Measurements from ENCODE around the gene VAPB.

Gene VAPB

DNA sequence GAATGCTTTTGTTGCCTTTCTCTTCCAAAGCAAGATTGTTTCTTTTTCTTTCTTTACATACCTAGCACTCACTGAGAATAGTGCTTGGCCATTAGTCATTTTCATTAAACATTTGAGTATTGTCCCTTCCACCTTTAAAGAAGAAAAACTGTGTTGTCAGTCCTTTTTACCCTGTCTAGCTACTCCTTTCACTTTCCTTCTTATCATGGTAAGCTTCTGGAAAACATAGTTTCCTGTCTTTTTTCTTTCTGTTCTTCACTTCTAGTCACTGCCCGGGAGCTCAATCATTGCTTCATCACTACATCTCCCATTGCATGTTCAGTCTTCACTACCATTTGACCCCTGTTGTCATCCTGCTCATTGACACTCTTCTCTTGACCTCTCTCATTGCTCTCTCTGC, 12.1 kb downstream of the VAPB start:
- no peak overlapping the region for H3K27ac ChIP-seq

DNA sequence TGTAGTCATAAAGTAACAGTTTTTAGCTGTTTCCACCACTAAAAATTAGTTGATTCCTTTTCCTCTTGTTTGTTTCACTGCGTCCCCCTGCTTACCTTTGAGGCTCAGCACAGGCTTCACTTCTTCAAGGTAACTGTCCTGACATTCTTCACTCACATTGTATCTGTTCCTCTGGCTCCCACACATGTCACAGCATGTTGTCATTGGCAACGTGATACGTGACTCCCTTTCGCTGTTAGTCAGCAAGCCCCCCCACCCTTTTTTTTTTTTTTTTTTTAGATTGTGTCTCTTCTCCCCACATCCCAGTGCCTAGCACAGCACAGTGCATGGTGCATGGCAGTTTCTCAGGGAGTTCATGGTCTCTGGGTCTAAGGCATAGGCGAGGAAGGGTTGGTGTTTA, 13.3 kb downstream of the VAPB start:
- no peak overlapping the region for H3K27ac ChIP-seq
- TF ChIP-seq, protein P1, sequence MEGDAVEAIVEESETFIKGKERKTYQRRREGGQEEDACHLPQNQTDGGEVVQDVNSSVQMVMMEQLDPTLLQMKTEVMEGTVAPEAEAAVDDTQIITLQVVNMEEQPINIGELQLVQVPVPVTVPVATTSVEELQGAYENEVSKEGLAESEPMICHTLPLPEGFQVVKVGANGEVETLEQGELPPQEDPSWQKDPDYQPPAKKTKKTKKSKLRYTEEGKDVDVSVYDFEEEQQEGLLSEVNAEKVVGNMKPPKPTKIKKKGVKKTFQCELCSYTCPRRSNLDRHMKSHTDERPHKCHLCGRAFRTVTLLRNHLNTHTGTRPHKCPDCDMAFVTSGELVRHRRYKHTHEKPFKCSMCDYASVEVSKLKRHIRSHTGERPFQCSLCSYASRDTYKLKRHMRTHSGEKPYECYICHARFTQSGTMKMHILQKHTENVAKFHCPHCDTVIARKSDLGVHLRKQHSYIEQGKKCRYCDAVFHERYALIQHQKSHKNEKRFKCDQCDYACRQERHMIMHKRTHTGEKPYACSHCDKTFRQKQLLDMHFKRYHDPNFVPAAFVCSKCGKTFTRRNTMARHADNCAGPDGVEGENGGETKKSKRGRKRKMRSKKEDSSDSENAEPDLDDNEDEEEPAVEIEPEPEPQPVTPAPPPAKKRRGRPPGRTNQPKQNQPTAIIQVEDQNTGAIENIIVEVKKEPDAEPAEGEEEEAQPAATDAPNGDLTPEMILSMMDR (conservative IDR thresholded peaks at IDR 0.05), result no peak

More for the DNA sequence above, 12.1 kb downstream of the VAPB start:
- TF ChIP-seq, protein P1 (conservative IDR thresholded peaks at IDR 0.05), result no peak

DNA sequence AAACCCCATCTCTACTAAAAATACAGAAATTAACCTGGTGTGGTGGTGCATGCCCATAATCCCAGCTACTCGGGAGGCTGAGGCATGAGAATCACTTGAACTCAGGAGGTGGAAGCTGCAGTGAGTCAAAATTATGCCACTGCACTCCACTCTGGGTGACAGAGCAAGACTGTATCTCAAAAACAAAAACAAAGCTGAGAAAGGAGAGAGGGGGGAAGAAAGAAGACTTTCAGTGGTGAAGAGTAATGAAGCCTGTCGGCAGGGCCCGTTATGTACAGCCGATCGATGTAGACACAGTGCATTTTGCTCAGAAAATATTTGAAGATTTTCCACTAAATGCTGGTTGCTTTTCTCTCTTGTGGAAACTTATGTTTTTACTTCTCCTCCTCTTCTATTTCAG, 13.8 kb downstream of the VAPB start:
- H3K27ac ChIP-seq, result no peak overlapping the region

DNA sequence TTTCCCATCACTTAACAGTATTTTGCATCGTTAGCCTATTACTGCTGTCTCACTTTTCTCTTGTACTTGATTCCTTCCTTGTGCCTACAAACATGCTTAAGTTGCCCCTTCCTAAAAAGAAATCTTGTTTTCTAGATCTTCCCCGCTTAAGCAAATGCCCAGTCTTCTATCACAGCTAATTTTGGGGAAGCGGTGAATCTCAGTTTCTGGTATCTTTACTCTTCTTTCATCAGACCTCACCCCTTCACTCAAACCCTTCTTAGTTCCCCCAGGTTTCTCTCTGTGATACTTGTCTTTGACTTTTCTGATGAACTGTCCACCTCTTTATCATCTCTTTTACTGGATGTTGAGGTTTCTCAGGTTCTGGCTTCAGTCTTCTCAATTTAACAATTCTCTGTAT, 14.2 kb downstream of the VAPB start:
- TF ChIP-seq, protein P1 (conservative IDR thresholded peaks at IDR 0.05), result no peak
- H3K27ac ChIP-seq, result no peak overlapping the region

More for the DNA sequence above, 13.8 kb downstream of the VAPB start:
- TF ChIP-seq, protein P1 (conservative IDR thresholded peaks at IDR 0.05), result no peak

DNA sequence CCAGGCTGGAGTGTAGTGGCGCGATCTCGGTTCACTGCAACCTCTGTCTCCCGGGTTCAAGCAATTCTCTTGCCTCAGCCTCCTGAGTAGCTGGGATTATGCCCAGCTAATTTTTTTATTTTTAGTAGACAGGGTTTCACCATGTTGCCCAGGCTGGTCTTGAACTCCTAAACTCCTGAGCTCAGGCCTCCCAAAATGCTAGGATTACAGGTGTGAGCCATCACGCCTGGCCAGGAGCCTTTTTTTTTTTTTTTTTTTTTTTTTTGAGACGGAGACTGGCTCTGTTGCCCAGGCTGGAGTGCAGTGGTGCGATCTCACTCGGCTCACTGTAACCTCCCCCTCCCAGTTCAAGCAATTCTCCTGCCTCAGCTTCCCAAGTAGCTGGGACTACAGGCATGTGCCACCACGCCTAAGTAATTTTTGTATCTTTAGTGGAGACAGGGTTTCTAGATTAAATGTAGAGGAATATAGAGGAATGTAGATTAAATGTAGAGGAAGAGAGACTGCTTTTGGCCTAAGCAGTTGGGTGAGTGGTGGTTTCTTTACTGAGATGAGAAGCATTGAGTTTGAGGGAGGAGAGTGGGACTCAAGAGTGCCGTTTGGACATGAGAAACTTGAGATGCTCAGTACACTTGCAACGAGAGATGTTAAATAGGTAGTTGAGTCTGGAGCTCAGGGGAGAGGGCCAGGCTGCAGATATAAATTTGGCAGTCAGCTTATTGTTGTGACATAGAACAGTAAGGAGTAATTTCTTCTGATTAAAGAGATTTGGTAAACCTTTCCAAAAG, 16.7 kb downstream of the VAPB start:
- TF ChIP-seq, protein P1 (conservative IDR thresholded peaks at IDR 0.05), result no peak
- no peak overlapping the region for H3K27ac ChIP-seq

DNA sequence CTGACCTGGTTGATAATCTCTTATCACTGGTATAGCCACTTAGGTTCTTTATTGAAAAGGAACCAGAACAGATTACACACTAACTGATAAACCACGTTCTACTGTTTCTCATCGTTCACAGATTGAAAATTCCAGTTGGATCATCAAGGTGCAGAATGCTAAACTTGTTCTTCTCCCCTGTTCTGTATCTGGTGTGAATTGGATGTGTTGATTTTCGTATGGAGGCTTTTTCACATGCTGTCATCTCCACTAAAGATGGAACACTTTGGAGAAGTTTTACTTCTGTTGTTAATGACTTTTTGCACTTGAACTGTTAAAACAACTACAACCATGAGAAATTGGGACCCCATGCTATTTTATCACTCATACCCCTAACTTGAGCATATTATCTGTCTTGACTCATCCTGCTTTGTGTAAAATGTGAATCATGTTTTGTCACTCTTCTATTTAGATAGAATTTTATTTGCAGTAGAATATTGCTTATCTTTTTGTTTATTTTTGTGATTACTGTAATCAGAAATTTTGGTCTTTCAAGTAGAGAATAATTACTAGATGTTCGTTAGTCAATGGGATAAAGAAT, 17.5 kb downstream of the VAPB start:
- no peak overlapping the region for H3K27ac ChIP-seq
- TF ChIP-seq, protein P1 (conservative IDR thresholded peaks at IDR 0.05), result no peak

DNA sequence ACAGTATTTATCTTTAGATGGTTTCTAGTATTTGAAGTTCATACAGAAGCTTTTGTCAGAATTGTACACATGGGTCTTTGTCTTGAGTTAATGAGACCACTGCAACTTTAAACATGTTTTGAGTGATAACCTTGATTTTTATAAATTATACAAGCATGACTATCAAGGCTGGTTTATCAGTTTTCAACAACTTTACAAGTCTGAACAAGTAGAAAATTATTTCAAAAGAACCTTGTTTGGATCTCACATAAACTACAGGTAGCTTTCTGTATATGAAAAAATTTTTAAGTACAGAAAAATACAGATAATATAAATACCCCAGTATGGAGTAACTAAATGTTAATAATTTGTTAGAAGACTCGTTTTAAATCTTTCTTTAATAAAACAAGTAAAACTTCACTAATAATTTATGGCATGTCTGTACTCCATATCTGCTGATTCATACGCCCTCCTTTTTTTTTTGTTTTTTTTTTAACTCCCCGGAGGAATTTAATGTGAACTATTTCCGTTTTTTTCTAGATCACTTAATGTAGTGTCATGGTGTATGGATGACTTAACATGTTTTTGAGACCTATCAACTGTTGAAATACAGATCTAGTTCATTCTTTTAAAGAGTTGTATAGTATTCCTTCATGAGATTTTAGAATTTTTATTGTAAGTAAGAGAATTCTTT, 18.3 kb downstream of the VAPB start:
- no peak overlapping the region for H3K27ac ChIP-seq
- TF ChIP-seq, protein P1 (conservative IDR thresholded peaks at IDR 0.05), result no peak
